Measurements from ENCODE around the gene KCNH5.
"Not testable (repeated sequence)": the region's sequence is repeated elsewhere in the genome, so short reads cannot be mapped to it uniquely, and the experiment has no call there.

KCNH5 gene

DNA sequence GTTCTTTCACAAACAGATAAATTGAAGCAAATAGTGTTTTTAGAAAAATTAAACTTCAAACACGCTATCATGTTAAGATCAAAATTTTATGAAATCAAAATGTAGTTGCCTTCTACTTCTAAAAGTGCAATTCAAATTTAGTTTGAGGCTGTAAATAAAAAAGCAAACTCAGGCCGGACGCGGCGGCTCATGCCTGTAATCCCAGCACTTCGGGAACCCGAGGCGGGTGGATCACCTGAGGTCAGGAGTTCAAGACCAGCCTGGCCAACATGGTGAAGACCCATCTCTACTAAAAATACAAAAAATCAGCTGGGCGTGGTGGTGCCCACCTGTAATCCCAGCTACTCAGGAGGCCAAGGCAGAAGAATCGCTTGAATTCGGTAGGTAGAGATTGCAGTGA, 298.4 kb downstream of the KCNH5 start:
- not testable (repeated sequence) for H3K4me3 ChIP-seq (ENCODE audit: low read length); H3K27me3 ChIP-seq (ENCODE audit: insufficient read depth, low read length); H3K9ac ChIP-seq (ENCODE audit: low read depth, low read length); H3K9me3 ChIP-seq (ENCODE audit: insufficient read depth, low read depth, low read length); H3K27ac ChIP-seq (ENCODE audit: low read depth, low read length); H3K36me3 ChIP-seq (ENCODE audit: insufficient read depth, low read length)
- H3K4me1 ChIP-seq (ENCODE audit: insufficient read depth, low read length): peaks cover 13% of the 10 kb centered on the region
- 97% methylated on average over 11 of the region's 11 CpGs for WGBS

DNA sequence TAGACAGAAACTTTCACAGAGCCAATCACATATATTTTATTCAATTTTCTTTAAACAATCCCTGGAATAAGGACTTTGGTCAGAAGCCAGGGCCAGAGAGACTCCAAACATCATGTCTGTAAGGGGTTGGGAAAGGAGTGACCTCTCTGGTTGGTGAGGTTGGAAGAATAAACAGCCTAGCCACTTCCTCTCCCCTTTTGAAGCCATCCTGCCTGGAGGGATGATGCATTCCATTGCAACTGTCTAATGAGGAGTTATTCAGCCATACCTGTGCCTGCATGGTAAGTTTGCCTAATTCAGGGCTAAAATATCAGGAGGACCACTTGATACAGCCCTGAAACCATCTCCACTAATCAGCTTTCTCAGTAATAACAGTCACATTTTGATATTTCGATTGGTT, 299.8 kb downstream of the KCNH5 start:
- WGBS: 100% methylated on average over 1 of the region's 1 CpG
- no peak overlapping the region for H3K9ac ChIP-seq (ENCODE audit: low read depth, low read length)
- H3K4me1 ChIP-seq (ENCODE audit: insufficient read depth, low read length): peaks cover 13% of the 10 kb centered on the region
- no peak overlapping the region for H3K27ac ChIP-seq (ENCODE audit: low read depth, low read length)
- no peak overlapping the region for H3K4me3 ChIP-seq (ENCODE audit: low read length)
- no peaks in the 10 kb centered on the region for H3K27me3 ChIP-seq (ENCODE audit: insufficient read depth, low read length)
- H3K9me3 ChIP-seq (ENCODE audit: insufficient read depth, low read depth, low read length): no peaks in the 10 kb centered on the region
- H3K36me3 ChIP-seq (ENCODE audit: insufficient read depth, low read length): no peaks in the 10 kb centered on the region

DNA sequence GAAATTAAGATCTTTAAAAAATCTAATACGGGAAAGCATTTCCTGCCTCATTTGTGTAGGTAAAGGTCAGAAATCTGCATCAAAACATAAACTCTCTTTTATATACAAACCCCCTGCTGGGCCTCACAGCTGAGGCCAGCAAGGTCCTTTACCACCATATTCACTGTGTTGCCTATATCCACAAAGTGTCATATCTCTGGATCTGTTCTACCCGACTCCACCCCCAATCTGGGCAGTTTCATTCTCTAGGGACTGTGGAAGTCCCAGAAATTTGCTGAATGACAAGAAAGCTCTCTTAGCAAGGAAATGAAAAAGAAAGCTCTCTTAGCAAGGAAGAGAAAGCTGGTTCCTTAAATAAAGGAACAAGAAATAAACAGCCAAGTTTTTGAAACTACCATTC, 301.7 kb downstream of the KCNH5 start:
- Histone ChIP-seq H3K4me3 (ENCODE audit: low read length) (no peak overlapping the region), H3K4me1 (ENCODE audit: insufficient read depth, low read length) (peaks cover 13% of the 10 kb centered on the region), H3K27me3 (ENCODE audit: insufficient read depth, low read length) (no peaks in the 10 kb centered on the region), H3K9ac (ENCODE audit: low read depth, low read length) (no peak overlapping the region), H3K36me3 (ENCODE audit: insufficient read depth, low read length) (no peaks in the 10 kb centered on the region), H3K9me3 (ENCODE audit: insufficient read depth, low read depth, low read length) (no peaks in the 10 kb centered on the region), H3K27ac (ENCODE audit: low read depth, low read length) (peak overlapping the region; percentile 28; the same call in 1 of the 2 replicates)
- 65% methylated on average over 1 of the region's 2 CpGs for WGBS

GRCh38 chr14:62743118-62743517, 302.1 kb downstream of the KCNH5 start:
- peaks cover 13% of the 10 kb centered on the region for H3K4me1 ChIP-seq (ENCODE audit: insufficient read depth, low read length)
- WGBS: 94% methylated on average over 4 of the region's 4 CpGs

GRCh38 chr14:62739647-62740046, 305.6 kb downstream of the KCNH5 start:
- no peaks in the 10 kb centered on the region for H3K27me3 ChIP-seq (ENCODE audit: insufficient read depth, low read length)
- 100% methylated on average over 3 of the region's 3 CpGs for WGBS
- no peaks in the 10 kb centered on the region for H3K36me3 ChIP-seq (ENCODE audit: insufficient read depth, low read length)
- peaks cover 13% of the 10 kb centered on the region for H3K4me1 ChIP-seq (ENCODE audit: insufficient read depth, low read length)
- no peak overlapping the region for H3K4me3 ChIP-seq (ENCODE audit: low read length)
- peaks cover 15% of the 10 kb centered on the region for H3K9me3 ChIP-seq (ENCODE audit: insufficient read depth, low read depth, low read length)
- no peak overlapping the region for H3K9ac ChIP-seq (ENCODE audit: low read depth, low read length)
- no peak overlapping the region for H3K27ac ChIP-seq (ENCODE audit: low read depth, low read length)

More at GRCh38 chr14:62743118-62743517, 302.1 kb downstream of the KCNH5 start:
- H3K9me3 ChIP-seq (ENCODE audit: insufficient read depth, low read depth, low read length): no peaks in the 10 kb centered on the region
- no peaks in the 10 kb centered on the region for H3K27me3 ChIP-seq (ENCODE audit: insufficient read depth, low read length)
- H3K27ac ChIP-seq (ENCODE audit: low read depth, low read length): no peak overlapping the region
- no peaks in the 10 kb centered on the region for H3K36me3 ChIP-seq (ENCODE audit: insufficient read depth, low read length)
- H3K9ac ChIP-seq (ENCODE audit: low read depth, low read length): no peak overlapping the region
- H3K4me3 ChIP-seq (ENCODE audit: low read length): no peak overlapping the region

DNA sequence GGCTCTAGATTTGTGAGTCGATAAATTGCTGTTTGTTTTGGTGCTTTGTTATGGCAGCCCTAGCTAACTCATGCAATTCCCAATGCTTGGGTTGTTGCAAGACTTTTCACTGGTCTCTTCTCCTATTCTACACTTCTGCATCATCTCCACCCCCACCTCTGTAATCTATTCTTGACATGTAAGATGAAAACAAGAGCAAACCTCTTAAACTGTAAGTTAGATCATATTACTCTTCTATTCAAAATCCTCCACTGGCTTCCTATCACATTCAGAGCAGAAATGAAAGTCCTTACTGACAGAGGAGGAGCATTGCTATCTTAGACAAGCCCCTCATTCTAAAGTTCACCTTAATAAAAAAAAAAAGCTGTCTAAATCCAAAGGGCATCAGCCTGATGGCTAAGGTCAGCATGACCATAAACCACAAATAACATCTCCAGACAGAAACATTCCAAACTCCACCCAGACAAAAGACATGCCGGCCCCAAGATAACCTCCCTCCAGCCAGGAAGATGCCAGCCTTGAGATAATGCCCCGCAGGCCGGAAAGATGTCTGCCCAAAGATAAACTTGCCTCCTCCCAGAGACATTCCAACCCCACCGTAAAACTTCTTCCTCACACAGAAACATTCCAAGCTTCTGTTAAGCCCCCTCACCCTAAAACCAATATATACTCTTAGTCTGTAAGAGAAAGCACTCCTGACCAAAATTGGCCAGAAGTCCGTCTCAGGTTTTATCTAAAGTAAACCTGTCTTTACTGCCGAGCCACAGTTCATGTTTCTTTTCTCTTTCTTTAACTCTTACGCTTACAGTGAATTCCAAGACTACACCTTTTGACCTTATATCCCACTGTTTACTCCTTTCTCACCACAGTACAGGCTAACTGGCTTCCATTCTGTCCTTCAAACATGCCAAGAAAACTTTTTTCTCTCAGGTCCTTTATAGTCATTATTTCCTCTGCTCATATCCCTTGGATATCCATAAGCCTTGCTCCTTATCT, 308.9 kb downstream of the KCNH5 start:
- WGBS: 95% methylated on average over 8 of the region's 8 CpGs
- no peaks in the 10 kb centered on the region for H3K4me1 ChIP-seq (ENCODE audit: insufficient read depth, low read length)
- peaks cover 15% of the 10 kb centered on the region for H3K9me3 ChIP-seq (ENCODE audit: insufficient read depth, low read depth, low read length)
- H3K27me3 ChIP-seq (ENCODE audit: insufficient read depth, low read length): no peaks in the 10 kb centered on the region
- H3K36me3 ChIP-seq (ENCODE audit: insufficient read depth, low read length): no peaks in the 10 kb centered on the region
- H3K27ac ChIP-seq (ENCODE audit: low read depth, low read length): no peak overlapping the region
- H3K9ac ChIP-seq (ENCODE audit: low read depth, low read length): no peak overlapping the region
- no peak overlapping the region for H3K4me3 ChIP-seq (ENCODE audit: low read length)

GRCh38 chr14:62734831-62735230, 310.4 kb downstream of the KCNH5 start:
- 92% methylated on average over 1 of the region's 2 CpGs for WGBS
- H3K9me3 ChIP-seq (ENCODE audit: insufficient read depth, low read depth, low read length): peaks cover 15% of the 10 kb centered on the region
- no peaks in the 10 kb centered on the region for H3K36me3 ChIP-seq (ENCODE audit: insufficient read depth, low read length)
- no peak overlapping the region for H3K27ac ChIP-seq (ENCODE audit: low read depth, low read length)
- no peak overlapping the region for H3K9ac ChIP-seq (ENCODE audit: low read depth, low read length)
- no peaks in the 10 kb centered on the region for H3K27me3 ChIP-seq (ENCODE audit: insufficient read depth, low read length)
- H3K4me1 ChIP-seq (ENCODE audit: insufficient read depth, low read length): no peaks in the 10 kb centered on the region
- no peak overlapping the region for H3K4me3 ChIP-seq (ENCODE audit: low read length)

GRCh38 chr14:62722406-62722805, 322.9 kb downstream of the KCNH5 start:
- 100% methylated on average over 2 of the region's 2 CpGs for WGBS
- H3K4me3 ChIP-seq (ENCODE audit: low read length): no peak overlapping the region
- no peak overlapping the region for H3K27ac ChIP-seq (ENCODE audit: low read depth, low read length)

GRCh38 chr14:62718629-62719028, 326.6 kb downstream of the KCNH5 start:
- Histone ChIP-seq H3K9ac (ENCODE audit: low read depth, low read length) (no peak overlapping the region), H3K27ac (ENCODE audit: low read depth, low read length) (no peak overlapping the region), H3K27me3 (ENCODE audit: insufficient read depth, low read length) (no peaks in the 10 kb centered on the region), H3K36me3 (ENCODE audit: insufficient read depth, low read length) (no peaks in the 10 kb centered on the region), H3K4me1 (ENCODE audit: insufficient read depth, low read length) (no peaks in the 10 kb centered on the region), H3K4me3 (ENCODE audit: low read length) (no peak overlapping the region), H3K9me3 (ENCODE audit: insufficient read depth, low read depth, low read length) (no peaks in the 10 kb centered on the region)
- 83% methylated on average over 1 of the region's 1 CpG for WGBS

More at GRCh38 chr14:62722406-62722805, 322.9 kb downstream of the KCNH5 start:
- Histone ChIP-seq H3K9me3 (ENCODE audit: insufficient read depth, low read depth, low read length) (no peaks in the 10 kb centered on the region), H3K4me1 (ENCODE audit: insufficient read depth, low read length) (no peaks in the 10 kb centered on the region), H3K36me3 (ENCODE audit: insufficient read depth, low read length) (no peaks in the 10 kb centered on the region), H3K27me3 (ENCODE audit: insufficient read depth, low read length) (no peaks in the 10 kb centered on the region), H3K9ac (ENCODE audit: low read depth, low read length) (no peak overlapping the region)

GRCh38 chr14:62711351-62712023, 333.8 kb downstream of the KCNH5 start:
- 73% methylated on average over 6 of the region's 7 CpGs for WGBS
- H3K27me3 ChIP-seq (ENCODE audit: insufficient read depth, low read length): no peaks in the 10 kb centered on the region
- H3K4me1 ChIP-seq (ENCODE audit: insufficient read depth, low read length): peaks cover 6% of the 10 kb centered on the region; the same call in 1 of the 2 replicates
- H3K4me3 ChIP-seq (ENCODE audit: low read length): no peak overlapping the region
- H3K27ac ChIP-seq (ENCODE audit: low read depth, low read length): no peak overlapping the region
- H3K9ac ChIP-seq (ENCODE audit: low read depth, low read length): no peak overlapping the region
- H3K9me3 ChIP-seq (ENCODE audit: insufficient read depth, low read depth, low read length): no peaks in the 10 kb centered on the region
- no peaks in the 10 kb centered on the region for H3K36me3 ChIP-seq (ENCODE audit: insufficient read depth, low read length)

GRCh38 chr14:62710811-62711210, 334.4 kb downstream of the KCNH5 start:
- Histone ChIP-seq H3K9ac (ENCODE audit: low read depth, low read length) (no peak overlapping the region), H3K36me3 (ENCODE audit: insufficient read depth, low read length) (no peaks in the 10 kb centered on the region), H3K27ac (ENCODE audit: low read depth, low read length) (no peak overlapping the region), H3K27me3 (ENCODE audit: insufficient read depth, low read length) (no peaks in the 10 kb centered on the region), H3K9me3 (ENCODE audit: insufficient read depth, low read depth, low read length) (no peaks in the 10 kb centered on the region), H3K4me1 (ENCODE audit: insufficient read depth, low read length) (peaks cover 6% of the 10 kb centered on the region; the same call in 1 of the 2 replicates), H3K4me3 (ENCODE audit: low read length) (no peak overlapping the region)
